GM23338 (cell line): ENCODE results near the gene FAM83F.

Source experiments
- CREB1 ChIP-seq: fragments of 250-450 bp; sonication (Bioruptor Pico); IDR thresholded peaks from 2 replicates; pipeline ENCODE4 v1.5.0; 2020; ENCODE audit warnings: low read depth, mild to moderate bottlenecking, moderate library complexity
- CTCF ChIP-seq, 2 experiments: fragments of 200-600 bp in 1 of 2; sonication (generic) in 1 of 2; conservative IDR thresholded peaks; 2 replicates each; pipeline versions ENCODE4 v1.5.1 to v1.6.1; 2016 to 2017; ENCODE audit warnings: antibody characterized with exemption in 2 of 2, low read depth in 2 of 2, mild to moderate bottlenecking in 2 of 2, moderate library complexity in 1 of 2
- EZH2 ChIP-seq: fragments of 200-600 bp; sonication (generic); IDR thresholded peaks from one replicate; pipeline ENCODE4 v1.8.0; 2017; ENCODE audit warnings: antibody characterized with exemption, mild to moderate bottlenecking, low read depth; ENCODE audit not compliant: unreplicated experiment
- EZH2phosphoT487 ChIP-seq: fragments of 200-600 bp; sonication (generic); IDR thresholded peaks from one replicate; pipeline ENCODE4 v1.8.1; 2018; ENCODE audit warnings: antibody characterized with exemption; ENCODE audit not compliant: unreplicated experiment
- JUNB ChIP-seq: IDR thresholded peaks from one replicate; pipeline ENCODE4 v1.6.1; 2016; ENCODE audit warnings: antibody characterized with exemption; ENCODE audit not compliant: unreplicated experiment
- NANOG ChIP-seq: IDR thresholded peaks from 2 replicates; pipeline ENCODE4 v1.6.1; 2016; ENCODE audit warnings: antibody characterized with exemption, borderline replicate concordance
- POLR2AphosphoS5 ChIP-seq: IDR thresholded peaks from 2 replicates; pipeline ENCODE4 v1.6.1; 2016; ENCODE audit warnings: antibody characterized with exemption, low read depth
- REST ChIP-seq: IDR thresholded peaks from one replicate; pipeline ENCODE4 v1.6.1; 2018; ENCODE audit warnings: antibody characterized with exemption; ENCODE audit not compliant: unreplicated experiment
- ZNF114 ChIP-seq: fragments of 250-450 bp; sonication (Bioruptor Pico); IDR thresholded peaks from 2 replicates; pipeline ENCODE4 v1.5.0; 2020; ENCODE audit warnings: mild to moderate bottlenecking, moderate library complexity
- ZNF331 ChIP-seq: fragments of 250-450 bp; sonication (Bioruptor Pico); IDR thresholded peaks from 2 replicates; pipeline ENCODE4 v1.5.0; 2020; ENCODE audit warnings: low read depth, mild to moderate bottlenecking, moderate library complexity
- ZNF462 ChIP-seq: fragments of 250-450 bp; sonication (Bioruptor Pico); IDR thresholded peaks from 2 replicates; pipeline ENCODE4 v1.5.0; 2020; ENCODE audit warnings: mild to moderate bottlenecking, moderate library complexity

GRCh38 chr22:39997939-39998726, 3.4 kb downstream of the FAM83F start:
- TF ChIP-seq CTCF (conservative IDR thresholded peaks at IDR 0.05; ENCODE audit: low read depth in 2 of 2), result no peak
- no peak for TF ChIP-seq ZNF462 (CRISPR knock-in tag)
- no peak for TF ChIP-seq REST
- no peak for TF ChIP-seq EZH2phosphoT487
- no peak for TF ChIP-seq EZH2
- TF ChIP-seq ZNF331 (CRISPR knock-in tag), result no peak
- TF ChIP-seq POLR2AphosphoS5, result no peak
- peak; percentile 27; the same call in 1 of the 2 replicates for TF ChIP-seq NANOG
- no peak for TF ChIP-seq JUNB
- no peak for TF ChIP-seq CREB1 (CRISPR knock-in tag)
- no peak for TF ChIP-seq ZNF114
